Measurements from ENCODE around the gene CAMTA1.

Gene CAMTA1

GRCh38 chr1:6923012-6923411 is 137.8 kb downstream of the CAMTA1 start:
- Histone ChIP-seq H3K4me3 (ENCODE audit: low read length) (no peak overlapping the region), H3K27me3 (ENCODE audit: insufficient read depth, low read length) (no peaks in the 10 kb centered on the region), H3K9ac (ENCODE audit: low read depth, low read length) (no peak overlapping the region), H3K36me3 (ENCODE audit: insufficient read depth, low read length) (no peaks in the 10 kb centered on the region), H3K4me1 (ENCODE audit: insufficient read depth, low read length) (no peaks in the 10 kb centered on the region), H3K27ac (ENCODE audit: low read depth, low read length) (no peak overlapping the region), H3K9me3 (ENCODE audit: insufficient read depth, low read depth, low read length) (peaks cover 7% of the 10 kb centered on the region; the same call in 1 of the 2 replicates)
- 94% methylated on average over 5 of the region's 5 CpGs for WGBS

GRCh38 chr1:6923416-6923815 is 138.2 kb downstream of the CAMTA1 start:
- Histone ChIP-seq H3K9ac (ENCODE audit: low read depth, low read length) (no peak overlapping the region), H3K4me1 (ENCODE audit: insufficient read depth, low read length) (no peaks in the 10 kb centered on the region), H3K9me3 (ENCODE audit: insufficient read depth, low read depth, low read length) (peaks cover 7% of the 10 kb centered on the region; the same call in 1 of the 2 replicates), H3K27me3 (ENCODE audit: insufficient read depth, low read length) (no peaks in the 10 kb centered on the region), H3K36me3 (ENCODE audit: insufficient read depth, low read length) (no peaks in the 10 kb centered on the region), H3K27ac (ENCODE audit: low read depth, low read length) (no peak overlapping the region), H3K4me3 (ENCODE audit: low read length) (no peak overlapping the region)
- 89% methylated on average over 6 of the region's 6 CpGs for WGBS

GRCh38 chr1:6923955-6924881 is 139.0 kb downstream of the CAMTA1 start:
- Histone ChIP-seq H3K27ac (ENCODE audit: low read depth, low read length) (no peak overlapping the region), H3K4me1 (ENCODE audit: insufficient read depth, low read length) (no peaks in the 10 kb centered on the region), H3K27me3 (ENCODE audit: insufficient read depth, low read length) (no peaks in the 10 kb centered on the region), H3K36me3 (ENCODE audit: insufficient read depth, low read length) (no peaks in the 10 kb centered on the region), H3K4me3 (ENCODE audit: low read length) (no peak overlapping the region), H3K9me3 (ENCODE audit: insufficient read depth, low read depth, low read length) (peaks cover 7% of the 10 kb centered on the region; the same call in 1 of the 2 replicates), H3K9ac (ENCODE audit: low read depth, low read length) (no peak overlapping the region)
- 86% methylated on average over 18 of the region's 18 CpGs for WGBS

GRCh38 chr1:6924891-6925290 is 139.6 kb downstream of the CAMTA1 start:
- Histone ChIP-seq H3K27me3 (ENCODE audit: insufficient read depth, low read length) (no peaks in the 10 kb centered on the region), H3K9me3 (ENCODE audit: insufficient read depth, low read depth, low read length) (peaks cover 7% of the 10 kb centered on the region; the same call in 1 of the 2 replicates), H3K27ac (ENCODE audit: low read depth, low read length) (no peak overlapping the region), H3K4me3 (ENCODE audit: low read length) (no peak overlapping the region), H3K36me3 (ENCODE audit: insufficient read depth, low read length) (no peaks in the 10 kb centered on the region), H3K4me1 (ENCODE audit: insufficient read depth, low read length) (no peaks in the 10 kb centered on the region), H3K9ac (ENCODE audit: low read depth, low read length) (no peak overlapping the region)
- 92% methylated on average over 4 of the region's 4 CpGs for WGBS

GRCh38 chr1:6927626-6928025 is 142.4 kb downstream of the CAMTA1 start:
- no peaks in the 10 kb centered on the region for H3K27me3 ChIP-seq (ENCODE audit: insufficient read depth, low read length)
- H3K9ac ChIP-seq (ENCODE audit: low read depth, low read length) = no peak overlapping the region
- no peaks in the 10 kb centered on the region for H3K4me1 ChIP-seq (ENCODE audit: insufficient read depth, low read length)
- no peaks in the 10 kb centered on the region for H3K9me3 ChIP-seq (ENCODE audit: insufficient read depth, low read depth, low read length)
- no peak overlapping the region for H3K27ac ChIP-seq (ENCODE audit: low read depth, low read length)
- no peak overlapping the region for H3K4me3 ChIP-seq (ENCODE audit: low read length)
- no peaks in the 10 kb centered on the region for H3K36me3 ChIP-seq (ENCODE audit: insufficient read depth, low read length)
- 59% methylated on average over 4 of the region's 4 CpGs for WGBS

GRCh38 chr1:6928106-6928885 is 143.0 kb downstream of the CAMTA1 start:
- no peaks in the 10 kb centered on the region for H3K9me3 ChIP-seq (ENCODE audit: insufficient read depth, low read depth, low read length)
- WGBS = 79% methylated on average over 12 of the region's 12 CpGs

GRCh38 chr1:6930732-6931300 is 145.6 kb downstream of the CAMTA1 start:
- no peak overlapping the region for H3K9ac ChIP-seq (ENCODE audit: low read depth, low read length)
- no peaks in the 10 kb centered on the region for H3K27me3 ChIP-seq (ENCODE audit: insufficient read depth, low read length)
- no peak overlapping the region for H3K4me3 ChIP-seq (ENCODE audit: low read length)
- H3K27ac ChIP-seq (ENCODE audit: low read depth, low read length) = no peak overlapping the region
- no peaks in the 10 kb centered on the region for H3K4me1 ChIP-seq (ENCODE audit: insufficient read depth, low read length)
- WGBS = 87% methylated on average over 8 of the region's 8 CpGs
- no peaks in the 10 kb centered on the region for H3K36me3 ChIP-seq (ENCODE audit: insufficient read depth, low read length)
- H3K9me3 ChIP-seq (ENCODE audit: insufficient read depth, low read depth, low read length) = no peaks in the 10 kb centered on the region

More at GRCh38 chr1:6928106-6928885, 143.0 kb downstream of the CAMTA1 start:
- Histone ChIP-seq H3K27me3 (ENCODE audit: insufficient read depth, low read length) (no peaks in the 10 kb centered on the region), H3K4me1 (ENCODE audit: insufficient read depth, low read length) (no peaks in the 10 kb centered on the region), H3K36me3 (ENCODE audit: insufficient read depth, low read length) (no peaks in the 10 kb centered on the region), H3K4me3 (ENCODE audit: low read length) (no peak overlapping the region), H3K27ac (ENCODE audit: low read depth, low read length) (no peak overlapping the region), H3K9ac (ENCODE audit: low read depth, low read length) (no peak overlapping the region)

GRCh38 chr1:6935361-6935883 is 150.2 kb downstream of the CAMTA1 start:
- H3K4me1 ChIP-seq (ENCODE audit: insufficient read depth, low read length) = no peaks in the 10 kb centered on the region
- H3K9me3 ChIP-seq (ENCODE audit: insufficient read depth, low read depth, low read length) = no peaks in the 10 kb centered on the region
- H3K27me3 ChIP-seq (ENCODE audit: insufficient read depth, low read length) = no peaks in the 10 kb centered on the region
- WGBS = 76% methylated on average over 12 of the region's 12 CpGs
- H3K4me3 ChIP-seq (ENCODE audit: low read length) = no peak overlapping the region
- H3K9ac ChIP-seq (ENCODE audit: low read depth, low read length) = no peak overlapping the region
- H3K27ac ChIP-seq (ENCODE audit: low read depth, low read length) = no peak overlapping the region
- no peaks in the 10 kb centered on the region for H3K36me3 ChIP-seq (ENCODE audit: insufficient read depth, low read length)

GRCh38 chr1:6935911-6936690 is 150.8 kb downstream of the CAMTA1 start:
- 82% methylated on average over 8 of the region's 8 CpGs for WGBS

GRCh38 chr1:6937048-6937447 is 151.8 kb downstream of the CAMTA1 start:
- Histone ChIP-seq H3K4me3 (ENCODE audit: low read length) (no peak overlapping the region), H3K4me1 (ENCODE audit: insufficient read depth, low read length) (no peaks in the 10 kb centered on the region), H3K9ac (ENCODE audit: low read depth, low read length) (no peak overlapping the region), H3K9me3 (ENCODE audit: insufficient read depth, low read depth, low read length) (no peaks in the 10 kb centered on the region), H3K27ac (ENCODE audit: low read depth, low read length) (no peak overlapping the region), H3K36me3 (ENCODE audit: insufficient read depth, low read length) (no peaks in the 10 kb centered on the region), H3K27me3 (ENCODE audit: insufficient read depth, low read length) (no peaks in the 10 kb centered on the region)
- 83% methylated on average over 3 of the region's 3 CpGs for WGBS

More at GRCh38 chr1:6935911-6936690, 150.8 kb downstream of the CAMTA1 start:
- no peak overlapping the region for H3K9ac ChIP-seq (ENCODE audit: low read depth, low read length)
- H3K4me3 ChIP-seq (ENCODE audit: low read length) = no peak overlapping the region
- H3K36me3 ChIP-seq (ENCODE audit: insufficient read depth, low read length) = no peaks in the 10 kb centered on the region
- H3K4me1 ChIP-seq (ENCODE audit: insufficient read depth, low read length) = no peaks in the 10 kb centered on the region
- no peaks in the 10 kb centered on the region for H3K9me3 ChIP-seq (ENCODE audit: insufficient read depth, low read depth, low read length)
- no peaks in the 10 kb centered on the region for H3K27me3 ChIP-seq (ENCODE audit: insufficient read depth, low read length)
- H3K27ac ChIP-seq (ENCODE audit: low read depth, low read length) = no peak overlapping the region
